RPMI8226 (cell line): Measurements from ENCODE around the gene PDHB.
A peak's percentile ranks its signal among the peaks of the same experiment; 100 is the strongest.
"Not testable (repeated sequence)": the region's sequence is repeated elsewhere in the genome, so short reads cannot be mapped to it uniquely, and the experiment has no call there.

Source experiments
- DNase-seq: peaks from one replicate; pipeline ENCODE4 v3.0.0-alpha.2; 2015

The PDHB gene

DNA sequence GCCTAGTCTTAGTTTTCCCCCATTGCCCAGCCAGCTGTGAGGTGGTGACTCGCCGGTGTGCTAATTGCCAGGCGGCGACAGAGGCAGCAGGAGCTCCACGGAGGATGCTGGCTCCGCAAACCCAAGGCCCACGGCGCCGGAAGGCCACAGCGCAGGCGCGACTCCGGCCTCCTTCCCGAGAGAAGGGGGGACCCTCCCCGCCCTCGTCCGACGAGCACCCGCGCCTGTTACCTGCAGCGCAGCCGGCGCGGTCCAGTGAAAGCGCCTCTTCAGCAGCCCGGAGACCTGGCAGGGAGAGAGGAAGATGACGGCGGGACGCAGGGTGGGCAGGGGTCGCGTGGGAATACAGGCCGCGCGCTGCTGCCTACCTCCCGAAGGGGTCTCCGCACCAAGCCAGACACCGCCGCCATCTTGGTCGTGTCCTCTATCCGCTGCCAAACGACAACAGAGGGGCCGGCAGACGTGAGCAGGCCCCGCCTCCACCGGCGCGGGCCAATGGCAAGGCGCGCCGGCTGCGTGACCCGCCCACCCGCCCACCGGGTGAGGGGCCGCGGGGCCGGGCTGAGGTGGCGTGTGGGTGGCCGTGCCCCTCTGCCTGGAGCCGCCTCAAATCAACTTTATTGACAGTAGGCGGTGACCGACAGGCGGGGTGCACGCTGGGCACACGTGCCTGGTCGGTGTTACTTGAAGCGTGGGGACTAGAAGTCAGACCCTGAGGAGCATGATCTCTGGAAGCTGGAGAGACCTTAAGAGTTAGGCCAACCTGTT, at the start of gene PDHB:
Gene PDHB (minus strand): TSS at position 433 of the 768 bp plus-strand sequence. CDS start 23 bp downstream, at position 410.
- peak; percentile 93 for DNase-seq

DNA sequence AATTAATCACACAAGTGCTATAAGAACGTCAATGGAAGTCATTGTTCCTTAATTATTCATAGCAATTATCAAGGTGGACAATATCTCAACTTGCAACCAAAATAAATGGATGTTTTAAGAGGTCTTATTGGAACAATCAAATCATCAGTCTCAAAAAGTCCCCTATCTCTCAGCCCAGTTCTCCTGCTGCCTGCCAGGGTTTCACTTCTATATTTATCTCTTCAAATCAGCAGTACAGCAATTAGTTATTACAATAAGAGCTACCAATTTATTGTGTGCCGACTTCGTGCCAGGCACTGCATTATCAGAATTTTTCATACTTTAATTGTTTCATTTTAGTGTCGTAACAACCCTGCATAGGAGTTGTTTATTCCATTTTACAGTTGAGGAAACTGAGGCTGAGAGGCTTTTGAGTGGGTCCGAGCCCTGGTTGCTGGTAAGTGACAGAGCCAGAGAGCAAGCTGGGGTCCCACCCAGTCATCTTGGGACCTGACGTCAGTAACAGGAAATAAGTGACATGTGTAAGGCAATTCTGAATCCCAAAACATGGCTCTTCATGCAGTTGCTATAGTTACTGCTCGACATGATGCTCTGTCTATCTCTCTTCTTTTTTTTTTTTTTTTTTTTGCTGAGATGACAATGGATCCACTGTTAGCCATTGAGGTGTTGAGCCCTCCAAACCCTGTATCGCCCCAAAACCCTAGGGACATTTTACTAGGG, 49.4 kb upstream of the PDHB start:
- DNase-seq: no peak

- DNase-seq: no peak
These were observed 46.7 kb upstream of the PDHB start for GRCh38 chr3:58480309-58480708.

DNA sequence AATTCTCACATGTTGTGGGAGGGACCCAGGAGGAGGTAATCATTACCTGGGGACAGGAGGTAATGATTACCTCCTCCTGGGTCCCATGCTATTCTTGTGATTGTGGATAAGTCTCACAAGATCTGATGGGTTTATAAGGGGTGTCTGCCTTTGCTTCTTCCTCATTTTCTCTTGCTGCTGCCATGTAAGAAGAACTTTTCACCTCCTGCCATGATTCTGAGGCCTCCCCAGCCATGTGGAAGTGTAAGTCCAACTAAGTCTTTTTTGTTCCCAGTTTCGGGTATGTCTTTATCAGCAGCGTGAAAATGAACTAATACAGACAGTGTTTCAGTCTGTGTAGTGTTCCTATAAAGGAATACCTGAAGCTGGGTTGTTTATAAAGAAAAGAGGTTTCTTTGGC, 45.1 kb upstream of the PDHB start:
- DNase-seq: no peak

GRCh38 chr3:58474967-58475578, 41.4 kb upstream of the PDHB start:
- no peak for DNase-seq

GRCh38 chr3:58474348-58474911, 40.8 kb upstream of the PDHB start:
- DNase-seq: peak; percentile 20

DNA sequence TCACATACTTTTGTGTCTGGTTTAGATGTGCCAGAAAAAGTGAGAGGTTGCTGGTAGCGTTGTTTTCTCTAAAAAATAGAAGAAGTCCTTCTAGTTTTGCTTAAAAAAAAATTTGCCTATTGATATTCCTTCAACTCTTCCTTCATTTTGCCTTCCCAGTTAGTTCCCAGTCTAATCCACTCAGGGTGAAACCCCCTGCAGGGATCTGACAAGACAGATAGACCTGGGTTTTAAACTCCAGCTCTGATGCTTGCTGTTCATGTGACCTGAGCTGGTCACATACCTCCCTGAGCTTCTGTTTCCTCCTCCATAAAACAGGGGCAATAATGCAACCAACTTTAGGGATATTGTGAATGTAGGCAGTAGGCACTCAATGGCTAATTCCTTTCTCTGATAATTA, 39.6 kb upstream of the PDHB start:
- no peak for DNase-seq

- DNase-seq: peak; percentile 58
These were observed 37.6 kb upstream of the PDHB start for GRCh38 chr3:58471025-58471887.

GRCh38 chr3:58470363-58471024, 36.9 kb upstream of the PDHB start:
- DNase-seq: no peak

- no peak for DNase-seq
These were observed 35.5 kb upstream of the PDHB start for GRCh38 chr3:58469096-58469495.

DNA sequence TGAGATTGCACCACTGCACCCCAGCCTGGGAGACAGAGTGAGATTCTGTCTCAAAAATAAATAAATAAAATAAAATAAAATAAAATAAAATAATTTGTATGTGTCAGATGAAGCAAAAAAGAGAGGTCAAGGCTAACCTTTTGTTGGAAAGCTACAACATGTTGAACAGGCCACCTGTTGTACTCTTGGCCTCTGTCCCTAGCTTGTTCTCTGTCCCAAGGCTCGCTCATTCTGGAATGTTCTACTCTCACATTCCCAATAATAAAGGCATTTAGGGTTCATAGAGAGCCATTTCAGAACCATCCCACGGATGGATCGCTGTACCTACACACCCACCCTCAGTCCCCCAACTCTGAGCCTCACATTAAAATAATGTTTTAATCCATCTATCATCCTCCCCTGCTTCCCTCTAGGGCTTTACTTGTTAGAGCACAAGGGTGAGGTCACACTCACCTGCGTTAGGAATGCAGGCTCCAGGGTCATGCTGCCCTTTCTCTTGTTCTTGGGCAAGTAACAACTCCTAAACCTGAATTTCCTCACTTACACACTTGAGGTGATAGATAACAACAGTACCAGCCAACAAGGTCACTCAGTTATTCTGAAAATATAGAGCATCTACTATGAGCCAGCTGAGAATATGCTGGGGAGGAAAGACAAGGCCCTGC, 33.4 kb upstream of the PDHB start:
- no peak for DNase-seq

DNA sequence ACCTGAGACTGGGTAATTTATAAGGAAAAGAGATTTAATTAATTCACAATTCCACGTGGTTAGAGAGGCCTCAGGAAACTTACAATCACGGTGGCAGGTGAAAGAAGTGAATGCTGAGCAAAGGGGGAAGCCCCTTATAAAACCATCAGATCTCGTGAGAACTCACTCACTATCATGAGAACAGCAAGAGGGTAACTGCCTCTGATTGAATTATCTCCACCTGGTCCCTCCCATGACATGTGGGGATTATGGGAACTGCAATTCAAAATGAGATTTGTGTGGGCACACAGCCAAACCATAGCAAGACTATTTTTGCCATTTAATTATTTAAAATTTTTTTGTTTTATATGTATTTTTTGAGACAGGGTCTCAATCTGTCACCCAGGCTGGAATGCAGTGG, 31.2 kb upstream of the PDHB start:
- DNase-seq: no peak

DNA sequence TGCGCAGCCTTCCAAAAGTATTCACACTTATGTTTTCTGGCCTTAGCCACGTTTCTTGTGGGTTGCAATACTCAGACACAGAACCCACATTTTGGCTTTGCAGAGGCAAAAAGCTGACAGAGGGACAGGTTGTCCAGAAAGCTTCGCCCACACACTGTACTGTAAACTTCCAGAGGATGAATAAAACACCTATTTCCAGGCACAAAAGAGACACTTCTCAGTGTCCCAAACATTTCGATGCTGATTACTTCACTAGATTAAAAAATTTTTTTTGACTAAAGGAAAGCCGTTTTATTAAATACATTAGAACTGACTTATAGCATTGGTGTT, 30.3 kb upstream of the PDHB start:
- DNase-seq: no peak

DNA sequence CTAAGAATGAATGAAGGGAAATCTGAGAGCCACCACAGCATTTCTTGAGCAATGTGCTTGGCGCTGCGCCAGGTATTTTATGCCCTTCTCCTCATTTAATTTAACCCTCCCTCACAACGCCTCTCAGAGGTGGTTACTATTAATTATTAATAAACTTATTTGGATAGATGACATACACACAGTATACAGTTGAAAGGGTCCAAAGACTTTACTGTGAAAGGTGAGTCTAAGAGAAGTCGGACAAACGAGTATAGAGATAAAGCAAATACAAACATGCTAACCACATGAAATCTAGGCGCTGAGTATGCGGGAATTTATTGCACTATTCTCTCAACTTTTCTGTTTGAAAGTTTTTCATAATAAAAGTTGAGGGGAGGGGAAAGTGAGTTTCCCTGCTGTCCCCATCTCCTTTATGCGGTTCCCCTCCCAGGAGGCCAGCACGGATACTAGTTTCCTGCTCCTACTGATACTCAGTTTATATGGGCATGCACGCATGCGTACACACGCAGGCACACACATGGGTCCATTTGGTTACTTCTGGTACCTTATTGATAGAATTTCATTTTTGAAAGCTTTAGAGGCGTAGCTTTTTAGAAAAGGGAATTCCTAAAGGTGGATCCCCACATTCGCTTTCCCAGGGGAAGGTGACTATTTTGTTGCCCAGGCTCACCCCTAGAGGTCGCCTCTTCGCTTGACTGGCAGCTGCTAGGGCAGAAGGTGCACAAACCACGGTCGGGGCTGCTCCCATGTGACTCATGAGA, 29.7 kb upstream of the PDHB start:
- peak; percentile 76 for DNase-seq

DNA sequence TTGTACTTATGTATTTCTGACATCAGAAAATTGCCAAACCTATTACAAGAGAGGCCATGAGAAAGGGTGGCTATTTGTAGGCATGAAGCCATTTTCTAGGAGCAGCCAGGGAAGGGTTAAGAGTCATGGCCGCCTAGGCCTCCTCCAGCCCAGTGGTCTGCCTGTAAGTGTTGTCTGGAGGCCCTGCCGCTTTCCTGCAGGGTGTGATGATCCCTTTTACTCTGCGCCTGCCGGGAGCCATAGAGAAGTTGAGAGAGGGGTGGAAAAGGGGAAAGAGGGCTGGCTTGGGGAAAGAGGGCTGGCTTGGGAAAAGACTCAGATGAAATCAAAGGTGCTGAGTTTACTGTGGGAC, 29.2 kb upstream of the PDHB start:
- no peak for DNase-seq

GRCh38 chr3:58459160-58459559, 25.5 kb upstream of the PDHB start:
- DNase-seq: no peak

- no peak for DNase-seq
These were observed 18.5 kb upstream of the PDHB start for GRCh38 chr3:58452176-58452575.

GRCh38 chr3:58441514-58442450, 8.2 kb upstream of the PDHB start:
- DNase-seq: no peak

GRCh38 chr3:58440996-58441355, 7.3 kb upstream of the PDHB start:
- not testable (repeated sequence) for DNase-seq

DNA sequence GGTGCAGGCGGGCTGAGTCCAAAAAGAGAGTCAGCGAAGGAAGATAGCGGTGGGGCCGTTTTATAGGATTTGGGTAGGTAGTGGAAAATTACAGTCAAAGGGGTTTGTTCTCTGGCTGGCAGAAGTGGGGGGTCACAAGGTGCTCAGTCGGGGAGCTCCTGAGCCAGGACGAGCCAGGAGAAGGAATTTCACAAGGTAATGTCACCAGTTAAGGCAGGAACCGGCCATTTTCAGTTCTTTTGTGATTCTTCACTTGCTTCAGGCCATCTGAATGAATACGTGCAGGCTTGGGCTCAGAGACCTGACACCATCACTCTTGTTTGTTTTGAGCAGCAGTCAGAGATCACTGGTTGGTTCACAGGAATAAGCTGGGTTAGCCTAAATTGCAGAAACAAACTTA, 3.6 kb upstream of the PDHB start:
- DNase-seq: not testable (repeated sequence)
